Stimulated activated CD4-positive, alpha-beta T cell treated with anti-CD3 and anti-CD28 coated beads, Interleukin-15, amount 100 ng/mL, for 48 hours (primary cell): ENCODE measurements around the gene PCCA.
"Not testable (repeated sequence)": the region's sequence is repeated elsewhere in the genome, so short reads cannot be mapped to it uniquely, and the experiment has no call there.

Experiments
- DNase-seq, 2 donors: peaks; one replicate each; pipeline ENCODE4 v3.0.0-alpha.2; 2020; ENCODE audit warnings: low read depth in 2 of 2

PCCA gene

GRCh38 chr13:100141461-100141961, 52.6 kb downstream of the PCCA start:
- not testable (repeated sequence) for DNase-seq

- no peak for DNase-seq
Measured at GRCh38 chr13:100146534-100146933, 57.6 kb downstream of the PCCA start.

DNA sequence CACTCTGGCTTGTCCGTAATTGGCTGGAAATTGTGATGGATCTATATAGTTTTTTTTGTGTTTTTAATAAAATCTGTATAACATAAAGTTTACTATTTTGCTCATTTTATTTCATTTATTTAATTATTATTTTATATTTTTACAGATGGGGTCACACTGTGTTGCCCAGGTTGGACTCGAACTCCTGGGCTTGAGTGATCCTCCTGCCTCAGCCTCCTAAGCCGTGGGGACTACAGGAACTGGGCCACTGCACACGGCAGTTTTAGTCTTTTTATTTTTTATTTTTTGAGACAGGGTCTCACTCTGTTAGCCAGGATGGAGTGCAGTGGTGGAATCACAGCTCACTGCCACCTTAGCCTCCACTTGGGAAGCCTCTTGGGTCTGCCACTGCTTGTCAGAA, 58.9 kb downstream of the PCCA start:
- no peak for DNase-seq

DNA sequence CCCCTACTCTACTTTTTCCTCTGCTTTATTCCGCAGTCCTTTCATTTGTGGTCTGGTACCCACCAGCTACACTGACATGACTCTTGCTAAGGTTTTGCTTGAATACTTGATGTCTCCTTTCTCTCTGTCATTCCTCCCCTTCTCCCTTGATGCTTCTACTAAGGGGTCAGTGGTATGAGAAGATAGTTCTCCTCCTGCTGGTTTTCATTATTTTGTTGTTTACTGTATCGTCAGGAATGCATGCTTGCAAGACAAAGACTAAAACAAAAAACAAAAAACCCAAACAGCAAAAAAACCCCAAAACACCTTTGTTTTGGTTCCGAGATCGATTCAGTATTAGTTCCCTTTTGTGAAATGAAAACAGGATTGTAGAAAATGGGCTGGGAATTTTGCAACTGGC, 59.5 kb downstream of the PCCA start:
- no peak for DNase-seq

DNA sequence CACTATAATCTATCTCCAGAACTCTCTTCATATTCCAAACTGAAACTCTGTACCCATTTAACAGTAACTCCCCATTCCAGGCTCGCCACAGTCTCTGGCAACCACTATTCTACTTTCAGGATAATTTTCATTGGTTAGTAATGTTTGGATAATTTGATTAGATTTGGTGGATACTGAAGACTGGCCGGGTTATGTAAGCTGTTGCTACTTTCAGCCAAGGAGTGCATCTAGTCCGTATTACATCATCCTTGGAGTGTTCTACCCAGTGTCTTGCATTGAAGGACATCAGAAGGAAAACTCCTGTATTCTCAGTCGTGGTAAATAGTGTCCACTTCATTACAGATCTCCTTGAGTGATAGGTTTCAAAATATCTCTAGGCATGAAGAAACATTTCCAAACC, 60.5 kb downstream of the PCCA start:
- DNase-seq: no peak

GRCh38 chr13:100150711-100151110, 61.8 kb downstream of the PCCA start:
- DNase-seq: not testable (repeated sequence)

- no peak for DNase-seq
Measured at GRCh38 chr13:100154842-100155416, 66.0 kb downstream of the PCCA start.

GRCh38 chr13:100156788-100157187, 67.9 kb downstream of the PCCA start:
- no peak for DNase-seq

GRCh38 chr13:100158569-100158968, 69.7 kb downstream of the PCCA start:
- no peak for DNase-seq

GRCh38 chr13:100159584-100159983, 70.7 kb downstream of the PCCA start:
- no peak for DNase-seq

DNA sequence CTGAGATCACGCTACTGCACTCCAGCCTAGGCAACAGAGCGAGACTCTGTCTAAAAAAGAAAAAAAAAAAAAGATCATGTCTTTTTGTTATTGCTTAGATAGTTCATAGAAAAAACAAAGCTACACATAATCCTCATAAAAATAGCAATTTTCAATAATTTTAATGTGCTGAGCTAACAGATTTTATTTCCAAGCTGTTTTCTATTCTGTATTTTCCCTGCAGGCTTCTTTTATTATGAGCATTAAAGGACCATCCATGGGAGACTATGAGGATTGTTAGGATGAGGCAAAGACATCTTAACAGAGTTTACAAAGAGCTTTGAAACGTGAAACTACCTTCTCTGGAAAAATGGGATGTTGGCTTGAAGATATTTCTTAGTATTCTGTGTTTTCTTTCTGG, 71.6 kb downstream of the PCCA start:
- DNase-seq: no peak

DNA sequence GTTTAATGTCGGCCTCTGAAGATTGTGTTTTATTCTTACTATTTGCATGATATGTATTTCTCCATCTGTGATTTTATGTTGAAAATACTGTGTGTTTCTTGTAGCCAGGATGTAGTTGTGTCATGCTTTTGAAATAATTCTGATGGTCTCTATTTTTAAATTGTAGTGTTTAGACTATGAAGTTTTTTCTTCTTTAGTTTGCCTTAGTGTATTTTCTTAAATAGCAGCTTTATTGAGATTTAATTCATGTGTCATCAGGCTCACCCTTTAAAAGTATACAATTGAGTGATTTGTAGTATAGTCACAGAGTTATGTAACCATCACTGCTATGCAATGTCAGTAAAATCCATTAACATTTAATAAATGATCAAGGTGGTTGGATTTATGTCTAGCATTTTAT, 74.5 kb downstream of the PCCA start:
- DNase-seq: no peak

- DNase-seq: no peak
Measured at GRCh38 chr13:100173203-100173602, 84.3 kb downstream of the PCCA start.

- not testable (repeated sequence) for DNase-seq
Measured at GRCh38 chr13:100174455-100174854, 85.6 kb downstream of the PCCA start.

- DNase-seq: no peak
Measured at GRCh38 chr13:100175078-100175802, 86.3 kb downstream of the PCCA start.

- no peak for DNase-seq
Measured at GRCh38 chr13:100175803-100176182, 86.9 kb downstream of the PCCA start.

- DNase-seq: no peak
Measured at GRCh38 chr13:100176801-100177400, 88.0 kb downstream of the PCCA start.

- no peak for DNase-seq
Measured at GRCh38 chr13:100178309-100178708, 89.4 kb downstream of the PCCA start.

DNA sequence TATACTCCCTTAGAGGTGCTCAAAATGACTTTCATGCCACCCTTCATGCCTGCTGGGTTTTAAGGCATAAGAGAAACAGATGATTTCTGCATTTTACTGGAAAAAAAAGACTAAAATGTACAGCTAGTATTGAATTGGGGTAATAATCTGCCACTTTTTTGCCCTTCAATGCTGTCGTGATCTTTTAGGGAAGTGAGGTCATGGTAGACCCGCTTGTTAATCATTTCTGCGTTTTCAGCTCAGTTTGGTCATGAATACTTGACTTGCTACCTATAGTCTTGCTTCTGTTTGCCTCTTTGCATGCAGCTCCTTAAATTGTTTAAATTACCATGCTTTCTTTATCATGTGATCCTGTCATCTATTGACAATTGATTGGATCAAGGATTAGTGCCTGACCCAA, 90.4 kb downstream of the PCCA start:
- DNase-seq: no peak

DNA sequence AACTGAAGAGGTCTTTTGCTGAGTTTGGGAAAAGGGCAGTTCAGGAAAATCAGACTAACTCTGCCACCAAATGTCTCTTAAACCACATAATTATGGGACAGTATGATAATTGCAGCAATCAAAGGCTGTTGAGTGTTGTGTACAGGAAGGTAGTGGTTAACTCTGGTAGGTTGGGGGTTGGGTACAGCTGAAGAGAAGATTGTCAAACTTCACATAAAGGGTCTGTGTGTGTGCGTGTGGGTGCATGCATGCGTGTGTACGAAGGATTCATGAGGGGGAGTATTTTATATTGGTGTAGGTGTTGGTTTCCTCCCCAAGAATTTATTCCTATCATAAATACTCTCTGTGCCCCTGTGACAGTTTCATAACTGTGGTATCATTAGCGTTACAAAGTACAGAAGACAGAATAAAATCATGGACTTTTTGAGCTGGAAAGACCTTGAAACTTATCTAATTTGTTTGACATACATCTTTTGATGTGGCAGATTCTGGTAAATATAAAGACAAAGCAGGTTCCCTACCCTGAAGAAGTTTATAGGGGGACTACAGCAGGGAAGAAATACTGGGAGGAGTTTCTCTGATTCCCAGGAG, 94.1 kb downstream of the PCCA start:
- DNase-seq: no peak

- DNase-seq: no peak
Measured at GRCh38 chr13:100184095-100184494, 95.2 kb downstream of the PCCA start.

- DNase-seq: no peak
Measured at GRCh38 chr13:100195568-100195967, 106.7 kb downstream of the PCCA start.

- no peak for DNase-seq
Measured at GRCh38 chr13:100196375-100196774, 107.5 kb downstream of the PCCA start.
